K562 (cell line): ENCODE measurements around the gene NDRG4. TPM values are rescaled to one million over a fixed set of nuclear protein-coding genes. Genes with fewer than 3 reads are reported as not detected.

ENCODE experiments used
- ATAC-seq: fragments of 200-7000 bp; cut with Tn5 transposase; 3 replicates; pipeline ENCODE4 v1.9.1; 2020; ENCODE audit warnings: moderate library complexity
- Bru-seq: library from RNA; stranded (reverse); fragments of 400-500 nt; gene quantifications from one replicate; lab custom pipeline; 2021; lab: Mats Ljungman, UMichigan
- BruChase-seq, 2 experiments: library from RNA; stranded (reverse); fragments of 400-500 nt; gene quantifications; one replicate each; lab custom pipeline; 2021; lab: Mats Ljungman, UMichigan
- BruUV-seq: library from RNA; stranded (reverse); fragments of 400-500 nt; replicated peaks from 2 replicates; lab custom pipeline; 2021; lab: Mats Ljungman, UMichigan
- CTCF ChIA-PET: fragments of 300-600 bp; formaldehyde crosslinking; extraction: SDS; loops from one replicate; lab custom pipeline; 2021; ENCODE audit warnings: low intra/inter-chr PET ratio; lab: Yijun Ruan, JAX
- POLR2A ChIA-PET: fragments of 300-600, 350-650 bp; sonication (Branson Sonifier 250); formaldehyde crosslinking; extraction: SDS; loops from one replicate; lab custom pipeline; 2021; ENCODE audit warnings: antibody characterized with exemption, inconsistent platforms; lab: Yijun Ruan, JAX
- DNase-seq, 4 experiments: peaks; one replicate each; pipeline versions ENCODE4 v3.0.0 to v3.0.0-alpha.2; 2011 to 2018; ENCODE audit warnings: low spot score in 3 of 4, mixed read lengths in 3 of 4; ENCODE audit errors: extremely low read depth in 1 of 4
- FAIRE-seq: peaks from 2 replicates; lab custom pipeline; 2011; peaks lifted over from hg19 to GRCh38; lab: Jason Lieb, UNC
- H2AFZ ChIP-seq: 2 replicates; pipeline ENCODE4 v1.6.0; 2011; ENCODE audit warnings: low read depth, low read length, control low read depth, inconsistent platforms
- H3K27ac ChIP-seq: fragments of 200-600 bp; 3 replicates; pipeline ENCODE4 v1.8.0; 2011; ENCODE audit warnings: low read depth, mild to moderate bottlenecking, control low read depth, inconsistent platforms, low read length, moderate library complexity, mixed read lengths; ENCODE audit errors: extremely low read depth
- H3K27me3 ChIP-seq, 2 experiments: fragments of 300-600 bp in 1 of 2; 2 replicates in 1 of 2; 3 replicates in 1 of 2; pipeline versions ENCODE4 v1.6.0 to v1.8.0; 2011; ENCODE audit warnings: inconsistent platforms in 2 of 2, low read length in 2 of 2, mild to moderate bottlenecking in 1 of 2, mixed read lengths in 1 of 2, moderate library complexity in 1 of 2; ENCODE audit not compliant: control insufficient read depth in 2 of 2, insufficient read depth in 2 of 2
- H3K36me3 ChIP-seq: fragments of 300-600 bp; 3 replicates; pipeline ENCODE4 v1.8.0; 2011; ENCODE audit warnings: mild to moderate bottlenecking, low read length, inconsistent platforms; ENCODE audit not compliant: control insufficient read depth, insufficient read depth
- H3K4me1 ChIP-seq, 2 experiments: fragments of 200-600 bp in 1 of 2; replicated peaks in 1 of 2; 2 replicates in 1 of 2; 3 replicates in 1 of 2; pipeline versions ENCODE4 v1.5.1 to v1.8.0; 2011; ENCODE audit warnings: inconsistent platforms in 2 of 2, low read length in 2 of 2, mild to moderate bottlenecking in 1 of 2, mixed read lengths in 1 of 2, moderate library complexity in 1 of 2; ENCODE audit not compliant: control insufficient read depth in 2 of 2, insufficient read depth in 2 of 2
- H3K4me2 ChIP-seq: 2 replicates; pipeline ENCODE4 v1.6.1; 2011; ENCODE audit warnings: low read length, control low read depth, inconsistent platforms, mixed read lengths; ENCODE audit not compliant: insufficient read depth
- H3K4me3 ChIP-seq: fragments of 200-600 bp; sonication (generic), shearing (Covaris generic); 2 replicates; pipeline ENCODE4 v1.5.1; 2016; ENCODE audit warnings: control low read depth, inconsistent platforms
- H3K79me2 ChIP-seq: fragments of 200-600 bp; 3 replicates; pipeline ENCODE4 v1.8.0; 2011; ENCODE audit warnings: low read length, inconsistent platforms; ENCODE audit not compliant: control insufficient read depth, insufficient read depth
- H3K9ac ChIP-seq, 2 experiments: 2 replicates each; pipeline versions ENCODE4 v1.6.0 to v1.6.1; 2011; ENCODE audit warnings: low read depth in 2 of 2, low read length in 2 of 2, control low read depth in 1 of 2, inconsistent platforms in 1 of 2, mild to moderate bottlenecking in 1 of 2, mixed read lengths in 1 of 2; ENCODE audit not compliant: insufficient read depth in 1 of 2
- H3K9me1 ChIP-seq: one replicate; pipeline ENCODE4 v1.6.0; 2011; ENCODE audit warnings: inconsistent platforms, mild to moderate bottlenecking, low read length, moderate library complexity; ENCODE audit not compliant: control insufficient read depth, insufficient read depth
- H3K9me3 ChIP-seq: replicated peaks from 2 replicates; pipeline ENCODE4 v1.5.1; 2011; ENCODE audit warnings: low read depth, low read length, inconsistent platforms; ENCODE audit not compliant: control insufficient read depth, insufficient read depth
- H4K20me1 ChIP-seq: replicated peaks from 2 replicates; pipeline ENCODE4 v1.6.1; 2011; ENCODE audit warnings: low read length, inconsistent platforms, mixed read lengths; ENCODE audit not compliant: control insufficient read depth, insufficient read depth
- ARNT ChIP-seq, 2 experiments: fragments of 450-650 bp; IDR thresholded peaks; 2 replicates each; pipeline ENCODE4 v1.6.1; 2016; ENCODE audit warnings: mild to moderate bottlenecking in 1 of 2
- CBX5 ChIP-seq: IDR thresholded peaks from 2 replicates; pipeline ENCODE4 v1.6.1; 2014; ENCODE audit warnings: low read depth, borderline replicate concordance
- CREM ChIP-seq: IDR thresholded peaks from 2 replicates; pipeline ENCODE4 v1.6.1; 2014; ENCODE audit warnings: antibody characterized with exemption, low read depth
- FOS ChIP-seq: IDR thresholded peaks from 3 replicates; pipeline ENCODE4 v1.6.1; 2011; ENCODE audit not compliant: insufficient read length; ENCODE audit errors: extremely low read depth
- NFYB ChIP-seq: IDR thresholded peaks from 2 replicates; pipeline ENCODE4 v1.6.1; 2011; ENCODE audit warnings: mild to moderate bottlenecking, moderate library complexity; ENCODE audit not compliant: insufficient read length; ENCODE audit errors: extremely low read depth
- NONO ChIP-seq, 2 experiments: fragments of 200-400 bp in 1 of 2; fragments of 450-650 bp in 1 of 2; formaldehyde crosslinking in 1 of 2; IDR thresholded peaks; 2 replicates each; pipeline ENCODE4 v1.6.1; 2017; ENCODE audit warnings: low read depth in 2 of 2, mild to moderate bottlenecking in 2 of 2, moderate library complexity in 2 of 2, low read length in 1 of 2
- NRF1 ChIP-seq, 2 experiments: fragments of 450-650 bp; IDR thresholded peaks in 1 of 2; conservative IDR thresholded peaks in 1 of 2; 2 replicates each; pipeline ENCODE4 v1.6.1; 2014; ENCODE audit warnings: mild to moderate bottlenecking in 2 of 2
- PKNOX1 ChIP-seq: fragments of 450-650 bp; IDR thresholded peaks from 2 replicates; pipeline ENCODE4 v1.6.1; 2016
- RCOR1 ChIP-seq, 2 experiments: IDR thresholded peaks; 2 replicates each; pipeline ENCODE4 v1.6.1; 2012; ENCODE audit warnings: low read depth in 2 of 2, low read length in 2 of 2, borderline replicate concordance in 1 of 2, improper control_type of control experiment in 1 of 2
- RHOXF2B ChIP-seq: fragments of 250-450 bp; sonication (Bioruptor Pico); conservative IDR thresholded peaks from 2 replicates; pipeline ENCODE4 v1.5.1; 2021
- XRCC4 ChIP-seq: IDR thresholded peaks from one replicate; pipeline ENCODE4 v1.6.1; 2011; ENCODE audit not compliant: insufficient read depth, insufficient read length; ENCODE audit errors: extremely low read depth
- YY1 ChIP-seq, 3 experiments: IDR thresholded peaks; 2 replicates each; pipeline ENCODE4 v1.6.1; 2011; ENCODE audit warnings: low read length in 2 of 3, mild to moderate bottlenecking in 2 of 3, moderate library complexity in 2 of 3, borderline replicate concordance in 1 of 3, control low read depth in 1 of 3, low read depth in 1 of 3; ENCODE audit not compliant: insufficient read depth in 3 of 3, insufficient replicate concordance in 2 of 3, control insufficient read depth in 1 of 3, insufficient read length in 1 of 3; ENCODE audit errors: extremely low read depth in 1 of 3
- ZFP1 ChIP-seq: fragments of 450-650 bp; formaldehyde crosslinking; IDR thresholded peaks from 2 replicates; pipeline ENCODE4 v1.4.0; 2020; ENCODE audit warnings: mild to moderate bottlenecking, mixed read lengths
- WGBS: fragments of 100-300 bp; shearing (Covaris generic); methylation state at CpG from one replicate; pipeline ENCODE4 v1.1.6; 2016; ENCODE audit warnings: low coverage, mixed read lengths; ENCODE audit not compliant: insufficient coverage; ENCODE audit errors: missing lambda C conversion rate; 5-methylcytosine and 5-hydroxymethylcytosine counted together
- in situ Hi-C: fragments of 300-500 bp; cut with MboI; formaldehyde crosslinking; loops from 4 replicates; pipeline ENCODE4 v1.15.0; 2018; ENCODE audit warnings: inconsistent platforms, mixed read lengths
- intact Hi-C: fragments of 100-400 bp; cut with micrococcal nuclease; formaldehyde crosslinking; loops from 2 replicates; pipeline ENCODE4 v1.14.2; 2022
- long read RNA-seq, 3 experiments: library from polyadenylated mRNA in 2 of 3; library from RNA in 1 of 3; unstranded in 2 of 3; stranded (forward) in 1 of 3; transcript quantifications; one replicate each; pipeline ENCODE4 v2.0.0, GENCODE V29; 2019 to 2022
- polyA minus RNA-seq, 3 experiments: library from RNA; depleted of rRNA, polyadenylated mRNA; stranded (reverse); fragments of >200 nt; gene quantifications; 2 replicates each; pipeline ENCODE4 v1.2.3, GENCODE V29; 2011
- polyA plus RNA-seq, 8 experiments: library from polyadenylated mRNA; depleted of rRNA in 4 of 8; stranded (reverse) in 5 of 8; unstranded in 3 of 8; fragments of >200 nt; fragmentation: Nextera tagmentation in 2 of 8; fragmentation: Illumina TruSeq in 1 of 8; extraction: Ambion mirVana in 2 of 8; extraction: Trizol in 1 of 8; gene quantifications; 2 replicates each; pipeline versions ENCODE4 v1.2.1 to v1.2.3, GENCODE V29; 2011 to 2014; ENCODE audit warnings: inconsistent platforms in 1 of 8, missing spikeins in 1 of 8
- total RNA-seq, 7 experiments: library from RNA; depleted of rRNA in 6 of 7; stranded (reverse); fragments of >200 nt in 6 of 7; fragmentation: Illumina TruSeq in 2 of 7; extraction: Trizol in 2 of 7; gene quantifications; 2 replicates each; pipeline versions ENCODE4 v1.2.1 to v1.2.3, GENCODE V29; 2011 to 2021; ENCODE audit warnings: low replicate concordance in 1 of 7

The NDRG4 gene
- total RNA-seq (2011; cell fraction: chromatin; rRNA removed; ENCODE audit: low replicate concordance): 1.3 and 1.9 TPM in 2 replicates
- 1.8 TPM in 2 replicates for total RNA-seq (2011; cell fraction: nucleolus; rRNA removed)
- 0.51 and 2.0 TPM in 2 replicates for total RNA-seq (2011; cell fraction: nucleoplasm; rRNA removed)
- total RNA-seq (2014; rRNA removed) (0.18 and 0.37 TPM in 2 replicates), total RNA-seq (2014; rRNA removed; fragmentation: Illumina TruSeq; extraction: Trizol) (0.22 and 0.62 TPM in 2 replicates), total RNA-seq (2015; rRNA removed; fragmentation: Illumina TruSeq; extraction: Trizol) (0.14 and 0.26 TPM in 2 replicates), total RNA-seq (2021) (0.85 and 0.95 TPM in 2 replicates), polyA plus RNA-seq (2011; rRNA removed) (0.24 and 0.61 TPM in 2 replicates), polyA plus RNA-seq (2014; fragmentation: Illumina TruSeq; extraction: Trizol) (0.14 and 0.28 TPM in 2 replicates), polyA plus RNA-seq (2014; fragmentation: Nextera tagmentation; extraction: Ambion mirVana) (under 1 TPM; 0.06 to 0.07 TPM), polyA plus RNA-seq (2014; rRNA removed) (0.53 and 0.81 TPM in 2 replicates), polyA minus RNA-seq (2011; rRNA and poly(A)+ RNA removed) (0.24 and 0.42 TPM in 2 replicates), Bru-seq, nascent RNA (percentile 16 among the genes with signal in this experiment), BruChase-seq, experiment 1, labeled RNA remaining after a 2-hour chase (percentile 2 among the genes with signal in this experiment), BruChase-seq, experiment 2, labeled RNA remaining after a 6-hour chase (percentile 4 among the genes with signal in this experiment)
- polyA plus RNA-seq (2011; cell fraction: cytosol; rRNA removed): 0.65 and 0.98 TPM in 2 replicates
- 2.1 and 3.5 TPM in 2 replicates for polyA plus RNA-seq (2011; cell fraction: nucleus; rRNA removed)
- polyA plus RNA-seq (2012): 0.85 and 1.0 TPM in 2 replicates
- 1.4 TPM in 1 of 2 replicates, not detected in the other for polyA minus RNA-seq (2011; cell fraction: cytosol; rRNA and poly(A)+ RNA removed)
- 1.2 TPM in 2 replicates for polyA minus RNA-seq (2011; cell fraction: nucleus; rRNA and poly(A)+ RNA removed)
- long read RNA-seq, experiment 1, partial matches to known transcripts: 0 of 4 reads
- long read RNA-seq, experiment 1, other reads (novel, unspliced or antisense): 0 of 4 reads
- long read RNA-seq, experiment 2: 0 reads
- long read RNA-seq, experiment 3, partial matches to known transcripts: 1 of 1 reads
- long read RNA-seq, experiment 3, other reads (novel, unspliced or antisense): 0 of 1 reads

GRCh38 chr16:58499615-58500351 lies at the start of gene NDRG4:
Gene NDRG4, plus strand, starts transcription at chr16:58500143. Its CDS starts 106 bp downstream, at chr16:58500249.
- H3K27me3 ChIP-seq: no peaks in the 10 kb centered on the region
- DNase-seq (peak; percentile 40 to 76 (median 58)), FAIRE-seq (peak; percentile 89), ATAC-seq (peak; percentile 84)
- no peak within 1 kb of the TSS for H3K27ac ChIP-seq
- H3K4me1 ChIP-seq: peaks cover 3 to 55% of the 10 kb centered on the region in 2 experiments; a peak in 3 of 5 replicates
- BruUV-seq: no TSS peak
- in situ Hi-C loops (loop anchor here (5.0 kb wide), 1 partner anchor 253 kb away; no protein-coding TSS in a partner anchor), intact Hi-C loops (loop anchor here (5.0 kb wide), 2 partner anchors 163 to 258 kb away; no protein-coding TSS in a partner anchor)
- H3K9me3 ChIP-seq: no peaks in the 10 kb centered on the region
- 21% methylated on average over 17 of the region's 24 CpGs for WGBS
- peak within 1 kb of the TSS; percentile 60; the same call in 1 of the 2 replicates for H2AFZ ChIP-seq
- no peaks in the 10 kb centered on the region for H3K79me2 ChIP-seq
- H3K4me3 ChIP-seq: no peak within 1 kb of the TSS
- peak within 1 kb of the TSS; percentile 56; the same call in 1 of the 2 replicates for H3K4me2 ChIP-seq
- ChIA-PET POLR2A (interaction anchor here (0.6 kb wide), 2 partner anchors 120 to 126 kb away, joined by 3 to 4 read pairs; no protein-coding TSS in a partner anchor), CTCF (no interaction called here)
- no peaks in the 10 kb centered on the region for H3K36me3 ChIP-seq
- peaks cover 20% of the 10 kb centered on the region; the same call in 1 of the 2 replicates for H4K20me1 ChIP-seq
- H3K9me1 ChIP-seq: no peaks in the 10 kb centered on the region
- peak within 1 kb of the TSS in 1 of 2 experiments; percentile 23; a peak in 1 of 4 replicates for H3K9ac ChIP-seq
- TF ChIP-seq ZFP1 (CRISPR knock-in tag) (no peak), RCOR1 (IDR thresholded peaks at IDR 0.05; ENCODE audit: borderline replicate concordance in 1 of 2, low read depth in 2 of 2, low read length in 2 of 2) (0 out of 4 replicates have a peak, but pooled peaks of 1 of the 2 experiments have one; percentile 10), PKNOX1 (peak; percentile 22; the same call in 1 of the 2 replicates), NRF1 (conservative IDR thresholded peaks at IDR 0.05 in 1 of 2, IDR thresholded peaks at IDR 0.05 in 1 of 2) (0 out of 4 replicates have a peak, but pooled peaks of 1 of the 2 experiments have one; percentile 11), CREM (0 out of 2 replicates have a peak, but pooled peaks have one; percentile 19), YY1 (IDR thresholded peaks at IDR 0.05; ENCODE audit: borderline replicate concordance in 1 of 3, control insufficient read depth in 1 of 3, extremely low read depth in 1 of 3, insufficient read depth in 3 of 3, insufficient read length in 1 of 3, insufficient replicate concordance in 2 of 3, low read depth in 1 of 3, low read length in 2 of 3) (peak in 1 of 3 experiments; percentile 11), CBX5 (no peak), FOS (peak; percentile 52), RHOXF2B (no peak), ARNT (IDR thresholded peaks at IDR 0.05) (no peak), XRCC4 (no peak), NONO (IDR thresholded peaks at IDR 0.05; ENCODE audit: low read depth in 2 of 2, low read length in 1 of 2) (no peak), NFYB (peak; percentile 68)
